Measurements from ENCODE around the gene TSPAN31. TPM values are rescaled to one million over a fixed set of nuclear protein-coding genes. Genes with fewer than 3 reads are reported as not detected.

TSPAN31 gene
- total and polyA plus RNA-seq, 12 donors: 21.1 to 37.4 (median 28.8) TPM

GRCh38 chr12:57732726-57733593 lies 11.9 kb upstream of the TSPAN31 start:
- intact Hi-C loops (cut with DNase I): no loop called here
- Histone ChIP-seq H3K4me1 (peaks cover 17 to 29% (median 26%) of the 10 kb centered on the region in 9 donors), H3K36me3 (peaks cover 0 to 75% (median 0%) of the 10 kb centered on the region in 9 donors), H3K27me3 (peaks cover 12 to 73% (median 48%) of the 10 kb centered on the region in 7 donors), H3K4me3 (no peak overlapping the region), H3K27ac (no peak overlapping the region), H3K9me3 (no peaks in the 10 kb centered on the region)
- TF ChIP-seq CTCF (IDR thresholded peaks at IDR 0.05): no peak
- WGBS, 2 donors: 76 to 78% methylated on average over 11 of the region's 11 CpGs
- no peak for DNase-seq
- no peak for ATAC-seq

- WGBS, 2 donors: 76% methylated on average over 6 of the region's 6 CpGs
- Histone ChIP-seq H3K27me3 (peaks cover 13 to 83% (median 57%) of the 10 kb centered on the region in 7 donors), H3K36me3 (peaks cover 0 to 70% (median 0%) of the 10 kb centered on the region in 9 donors), H3K9me3 (no peaks in the 10 kb centered on the region), H3K4me1 (peaks cover 19 to 38% (median 32%) of the 10 kb centered on the region in 9 donors), H3K4me3 (peak overlapping the region in 1 of 10 donors; percentile 1), H3K27ac (no peak overlapping the region)
- TF ChIP-seq CTCF (IDR thresholded peaks at IDR 0.05): no peak
- intact Hi-C loops (cut with DNase I): no loop called here
- DNase-seq: no peak
- no peak for ATAC-seq
Observed at GRCh38 chr12:57733928-57734327, 10.9 kb upstream of the TSPAN31 start.

- peak overlapping the region in 1 of 10 donors; percentile 7 for H3K27ac ChIP-seq
- ATAC-seq (no peak), DNase-seq (no peak)
- H3K4me1 ChIP-seq: peaks cover 19 to 45% (median 34%) of the 10 kb centered on the region in 9 donors
- 78% methylated on average over 4 of the region's 4 CpGs for WGBS, 2 donors
- intact Hi-C loops (cut with DNase I): no loop called here
- H3K36me3 ChIP-seq: peaks cover 0 to 64% (median 0%) of the 10 kb centered on the region in 9 donors
- TF ChIP-seq CTCF (IDR thresholded peaks at IDR 0.05): no peak
- H3K4me3 ChIP-seq: peak overlapping the region in 2 of 10 donors; percentile 17 to 53
- H3K27me3 ChIP-seq: peaks cover 13 to 90% (median 64%) of the 10 kb centered on the region in 7 donors
- no peaks in the 10 kb centered on the region for H3K9me3 ChIP-seq
Observed at GRCh38 chr12:57734591-57734990, 10.2 kb upstream of the TSPAN31 start.

GRCh38 chr12:57735198-57735855 lies 9.5 kb upstream of the TSPAN31 start:
- Histone ChIP-seq H3K36me3 (peaks cover 0 to 57% (median 0%) of the 10 kb centered on the region in 9 donors), H3K27ac (peak overlapping the region in 3 of 10 donors; percentile 47 to 77 (median 55)), H3K4me1 (peaks cover 19 to 51% (median 34%) of the 10 kb centered on the region in 9 donors), H3K9me3 (no peaks in the 10 kb centered on the region), H3K4me3 (peak overlapping the region; percentile 7 to 56 (median 50)), H3K27me3 (peaks cover 13 to 93% (median 71%) of the 10 kb centered on the region in 7 donors)
- intact Hi-C loops (cut with DNase I): no loop called here
- ATAC-seq: no peak
- WGBS, 2 donors: 22 to 26% methylated on average over 8 of the region's 8 CpGs
- DNase-seq: no peak
- no peak for TF ChIP-seq CTCF (IDR thresholded peaks at IDR 0.05)

Data from heart right ventricle (tissue), 16 donors.